HG03354 (cell line): ENCODE measurements around the gene PUM1.
"Not testable (repeated sequence)": the region's sequence is repeated elsewhere in the genome, so short reads cannot be mapped to it uniquely, and the experiment has no call there.

Source experiments
- ATAC-seq: cut with Tn5 transposase; IDR thresholded peaks from one replicate; pipeline ENCODE4 v1.9.1; 2021; ENCODE audit warnings: mild to moderate bottlenecking; ENCODE audit not compliant: unreplicated experiment, poor library complexity, severe bottlenecking

PUM1 gene

DNA sequence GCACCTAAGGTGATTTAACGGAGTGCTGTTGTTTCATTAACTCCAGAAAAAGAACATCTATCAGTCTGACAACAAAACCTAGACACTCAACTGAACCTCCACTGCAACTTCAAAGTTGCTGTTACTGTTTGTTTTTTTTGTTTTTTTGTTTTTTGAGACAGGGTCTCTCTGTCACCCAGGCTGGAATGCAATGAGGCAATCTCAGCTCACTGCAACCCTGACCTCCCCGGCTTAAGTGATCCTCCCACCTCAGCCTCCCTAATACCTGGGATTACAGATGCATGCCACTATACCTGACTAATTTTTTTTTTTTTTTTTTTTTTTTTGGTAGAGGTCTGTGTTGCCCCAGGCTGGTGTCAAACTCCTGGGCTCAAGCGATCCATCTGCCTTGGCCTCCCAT, 90.3 kb downstream of the PUM1 start:
- ATAC-seq, result no peak

DNA sequence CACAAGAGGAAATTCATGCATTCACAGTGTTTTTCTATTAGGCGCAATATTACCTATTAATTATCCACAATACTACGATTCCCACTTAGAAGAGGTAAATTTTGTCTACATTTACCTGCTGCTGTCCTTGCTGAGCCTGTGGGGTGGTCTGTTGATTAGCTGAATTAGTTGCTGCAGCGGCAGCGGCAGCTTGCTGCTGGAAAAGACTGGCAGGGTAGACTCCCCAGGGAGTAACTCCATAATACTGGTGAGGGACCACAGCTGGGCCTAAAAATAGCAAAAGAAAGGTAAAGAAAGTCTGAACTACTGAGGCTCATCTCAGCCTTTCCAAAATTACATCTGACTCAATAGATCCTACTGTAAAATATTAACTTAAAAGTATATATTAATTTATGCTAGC, 91.0 kb downstream of the PUM1 start:
- ATAC-seq, result no peak

DNA sequence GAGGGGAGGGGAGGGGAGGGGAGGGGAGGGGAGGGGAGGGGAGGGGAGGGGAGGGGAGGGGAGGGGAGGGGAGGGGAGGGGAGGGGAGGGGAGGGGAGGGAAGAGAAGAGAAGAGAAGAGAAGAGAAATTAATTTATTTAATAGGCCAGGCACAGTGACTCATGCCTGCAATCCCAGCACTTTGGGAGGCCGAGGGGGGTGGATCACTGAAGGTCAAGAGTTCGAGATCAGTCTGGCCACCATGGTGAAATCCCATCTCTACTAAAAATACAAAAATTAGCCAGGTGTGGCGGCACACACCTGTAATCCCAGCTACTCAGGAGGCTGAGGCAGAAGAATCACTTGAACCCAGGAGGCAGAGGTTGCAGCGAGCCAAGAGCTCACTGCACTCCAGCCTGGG, 93.2 kb downstream of the PUM1 start:
- ATAC-seq, result not testable (repeated sequence)

DNA sequence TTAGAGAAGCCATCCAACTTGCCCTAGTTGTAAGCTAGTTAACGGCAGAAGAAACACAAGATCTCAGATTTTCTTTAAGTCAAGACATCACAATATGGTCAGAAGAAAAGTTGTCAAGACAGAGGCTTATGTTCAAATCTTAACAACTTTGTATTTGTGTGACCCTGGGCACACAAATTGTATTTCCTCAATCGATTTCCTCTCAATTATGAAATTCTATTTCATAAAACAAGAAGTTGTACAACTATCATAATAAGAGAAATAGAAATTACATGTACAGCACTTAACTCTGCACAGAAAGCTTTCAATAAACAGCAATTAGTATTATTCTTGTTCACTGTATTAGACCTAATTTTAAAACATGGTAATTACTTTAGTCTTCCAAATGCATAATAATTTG, 94.0 kb downstream of the PUM1 start:
- ATAC-seq, result no peak

DNA sequence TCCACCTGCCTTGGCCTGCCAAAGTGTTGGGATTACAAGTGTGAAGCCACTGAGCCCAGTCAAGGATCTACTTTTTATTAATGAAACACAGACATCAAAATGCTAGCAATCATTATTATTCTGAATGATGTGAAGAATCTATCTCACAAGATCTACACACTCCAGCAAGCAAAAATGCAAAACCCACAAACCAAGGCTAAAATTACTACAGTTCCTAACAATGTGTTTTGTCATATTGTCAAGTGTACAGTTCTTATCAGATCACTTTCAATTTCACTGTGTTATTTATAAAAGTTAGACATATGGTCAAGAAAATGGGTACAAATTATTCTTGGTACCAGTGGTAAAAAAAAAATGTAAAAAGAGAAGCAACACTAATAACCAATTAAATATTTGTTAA, 95.6 kb downstream of the PUM1 start:
- no peak for ATAC-seq

DNA sequence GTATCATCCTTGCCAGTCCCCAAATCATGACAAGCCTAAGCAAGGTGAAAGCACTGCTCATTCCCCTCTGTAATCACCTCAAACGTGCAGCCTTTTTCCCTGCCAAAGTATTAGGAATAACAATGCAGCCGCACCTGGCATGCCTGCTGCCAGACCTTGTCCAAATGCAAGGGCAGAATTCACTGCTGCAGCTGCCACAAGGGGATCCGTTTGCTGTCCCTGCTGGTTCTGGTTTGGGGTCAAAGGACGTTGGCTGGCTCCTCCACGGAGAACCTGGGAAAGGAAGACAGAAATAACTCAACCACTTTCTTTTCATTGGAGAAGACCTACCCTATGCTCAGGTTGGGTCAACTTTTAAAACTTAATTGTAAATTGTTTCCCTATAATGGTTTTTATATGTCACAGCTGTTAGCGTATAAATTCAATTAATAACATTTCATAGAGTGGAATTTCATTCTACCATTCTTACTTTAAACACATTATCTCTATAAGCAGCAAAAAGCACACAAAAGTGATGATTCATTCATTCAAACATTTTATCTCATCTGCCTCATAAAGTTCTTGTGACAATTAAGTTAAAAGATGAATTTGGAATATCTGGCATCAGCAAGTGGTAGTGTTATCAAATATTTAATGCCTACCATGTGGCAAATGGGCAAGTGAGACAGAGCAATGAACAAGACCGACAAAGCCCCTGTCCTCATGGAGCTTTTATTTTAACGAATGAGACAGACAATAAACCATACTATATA, 97.1 kb downstream of the PUM1 start:
- ATAC-seq, result no peak

DNA sequence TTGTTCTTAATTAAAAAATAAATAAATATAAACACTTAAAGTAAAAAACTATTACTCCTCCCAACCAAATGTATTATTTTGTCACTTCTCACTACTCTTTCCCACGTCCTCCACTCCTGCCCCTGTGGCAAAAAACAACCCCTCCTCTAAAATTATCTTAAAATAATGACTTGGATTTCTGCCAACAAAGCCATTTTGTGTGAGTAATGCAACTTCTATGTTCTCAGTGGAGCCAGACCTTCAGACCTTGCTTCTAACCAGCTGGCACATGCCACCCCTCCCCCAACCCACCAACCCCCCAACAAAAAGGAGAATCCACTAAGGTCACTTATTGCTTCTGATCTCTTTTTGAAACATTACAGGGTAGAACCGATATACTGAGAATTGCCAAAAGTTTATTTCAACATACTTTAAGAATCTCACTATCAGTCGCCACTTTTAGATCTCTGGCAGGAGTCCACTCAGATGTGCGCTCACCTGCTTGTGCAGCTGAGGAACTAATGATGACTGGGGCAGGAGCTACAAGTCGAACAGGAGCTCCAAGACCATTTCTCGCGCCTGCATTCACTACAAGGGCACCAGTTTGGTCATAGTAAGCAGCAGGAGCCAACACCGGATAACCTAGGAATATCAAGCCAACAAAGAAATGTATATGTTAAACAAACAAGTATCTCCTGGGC, 98.7 kb downstream of the PUM1 start:
- no peak for ATAC-seq

DNA sequence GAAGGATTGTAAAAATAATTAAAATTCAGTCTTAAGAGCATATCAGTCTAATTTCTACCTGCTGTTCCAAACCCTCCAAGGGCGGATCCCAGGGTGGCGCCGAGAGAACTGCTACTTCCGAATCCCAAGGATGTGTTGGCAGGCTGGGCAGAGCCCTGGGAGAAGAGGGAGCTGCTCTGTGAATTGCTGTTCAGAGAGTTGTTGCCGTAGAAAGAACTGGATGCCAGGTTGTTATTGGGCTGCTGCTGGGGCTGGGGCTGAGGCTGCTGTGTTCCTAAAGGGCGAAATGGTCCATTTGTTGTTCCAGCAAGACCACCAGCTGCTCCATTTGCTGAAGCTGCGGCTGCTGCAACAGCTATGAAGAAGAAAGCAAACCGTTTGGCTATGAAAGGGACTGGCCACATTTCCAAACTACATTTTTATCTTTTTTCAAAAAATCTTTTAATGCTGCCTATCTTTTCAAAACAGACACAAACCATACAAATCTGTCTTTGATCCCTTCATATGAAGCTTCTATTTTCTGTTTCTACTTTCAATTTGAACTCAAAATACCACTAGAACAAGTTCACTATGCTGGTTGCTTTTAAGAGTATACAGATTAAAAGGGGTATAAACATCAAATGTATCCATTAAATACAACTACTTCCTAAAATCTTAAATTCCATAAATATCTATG, 99.5 kb downstream of the PUM1 start:
- ATAC-seq, result no peak

DNA sequence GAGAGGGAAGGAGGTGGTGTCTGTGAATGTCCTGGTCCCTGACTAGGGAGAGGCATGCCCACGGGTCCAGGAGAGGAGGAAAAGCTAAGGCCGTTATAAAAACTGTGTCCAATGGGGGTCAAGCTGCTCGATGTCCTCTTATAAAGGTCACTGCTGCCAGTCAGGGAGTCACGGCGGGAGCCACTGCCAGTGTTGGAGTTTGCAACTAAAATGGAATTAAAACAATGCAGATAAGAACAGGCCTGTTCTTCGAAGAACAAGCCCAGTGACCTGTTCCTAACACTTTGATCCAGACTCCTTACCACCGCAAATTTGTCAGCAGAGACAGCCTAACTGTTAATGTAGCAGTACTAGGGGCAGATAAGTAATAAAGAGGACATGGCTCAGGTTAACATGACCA, 100.8 kb downstream of the PUM1 start:
- no peak for ATAC-seq

DNA sequence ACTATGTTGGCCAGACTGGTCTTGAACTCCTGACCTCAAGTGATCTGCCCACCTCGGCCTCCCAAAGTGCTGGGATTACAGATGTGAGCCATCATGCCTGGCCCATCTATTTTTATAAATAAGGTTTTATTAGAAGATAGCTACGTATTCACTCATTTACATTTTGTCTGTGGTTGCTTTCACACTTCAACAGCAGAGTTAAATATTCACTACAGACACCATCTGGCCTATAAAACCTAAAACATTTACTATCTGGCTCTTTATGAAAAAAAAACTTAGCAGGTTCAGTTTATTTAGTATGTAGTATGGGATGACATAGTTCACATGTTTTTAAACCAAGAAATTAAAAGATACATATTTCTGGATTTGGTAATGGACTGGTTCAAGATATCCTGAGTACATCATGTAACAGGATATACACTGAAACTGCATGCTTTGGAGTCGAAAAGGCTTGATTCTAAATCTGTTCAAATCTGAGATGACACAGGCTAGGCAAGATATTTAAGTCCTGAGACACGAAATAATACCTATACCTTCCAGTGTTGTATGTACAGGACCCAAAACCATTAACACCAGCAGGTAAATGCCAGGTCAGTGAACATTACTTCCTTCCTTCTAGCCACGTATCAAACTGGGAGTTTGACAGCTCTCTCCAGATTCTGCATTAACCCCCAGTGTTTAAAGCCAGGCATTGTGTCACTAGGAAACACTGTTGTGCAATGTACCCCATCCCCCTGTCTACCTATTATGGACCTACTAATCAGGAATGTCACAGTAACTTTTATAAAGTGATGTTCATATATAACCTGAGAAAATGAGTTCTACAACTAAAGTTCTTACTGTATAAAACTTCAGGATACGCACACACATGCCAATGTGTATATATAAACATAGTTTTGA, 102.7 kb downstream of the PUM1 start:
- ATAC-seq, result peak; percentile 74

DNA sequence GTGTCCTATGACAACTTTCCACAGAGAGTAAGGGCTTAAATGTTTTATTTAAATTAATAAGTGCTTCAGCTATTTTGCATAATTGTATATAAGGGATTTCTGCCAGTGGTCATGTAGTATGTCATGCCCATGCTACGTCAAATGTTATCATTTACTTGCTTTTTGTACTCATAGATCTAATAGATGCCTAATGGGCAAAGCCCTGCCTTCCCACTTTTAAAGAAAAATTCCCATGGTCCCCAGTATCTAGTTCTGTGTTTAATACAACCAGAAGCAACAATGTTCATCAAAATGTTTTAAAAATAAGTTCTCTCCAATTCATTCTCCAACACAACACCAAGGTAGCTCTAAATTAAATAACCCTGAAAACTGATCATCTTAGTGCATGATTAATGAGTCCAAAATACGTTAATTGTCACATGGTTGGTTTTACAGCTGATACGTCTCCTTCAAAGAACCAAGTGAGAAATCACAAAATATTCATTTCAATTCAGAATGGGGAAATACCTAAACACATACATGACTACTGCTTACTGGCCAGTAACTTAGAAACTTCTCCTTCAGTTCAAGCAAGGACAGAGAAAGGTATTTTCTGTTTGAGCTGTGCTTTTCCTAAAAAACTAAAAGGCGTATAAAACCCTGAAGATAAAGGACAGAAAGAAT, 107.8 kb downstream of the PUM1 start:
- no peak for ATAC-seq

DNA sequence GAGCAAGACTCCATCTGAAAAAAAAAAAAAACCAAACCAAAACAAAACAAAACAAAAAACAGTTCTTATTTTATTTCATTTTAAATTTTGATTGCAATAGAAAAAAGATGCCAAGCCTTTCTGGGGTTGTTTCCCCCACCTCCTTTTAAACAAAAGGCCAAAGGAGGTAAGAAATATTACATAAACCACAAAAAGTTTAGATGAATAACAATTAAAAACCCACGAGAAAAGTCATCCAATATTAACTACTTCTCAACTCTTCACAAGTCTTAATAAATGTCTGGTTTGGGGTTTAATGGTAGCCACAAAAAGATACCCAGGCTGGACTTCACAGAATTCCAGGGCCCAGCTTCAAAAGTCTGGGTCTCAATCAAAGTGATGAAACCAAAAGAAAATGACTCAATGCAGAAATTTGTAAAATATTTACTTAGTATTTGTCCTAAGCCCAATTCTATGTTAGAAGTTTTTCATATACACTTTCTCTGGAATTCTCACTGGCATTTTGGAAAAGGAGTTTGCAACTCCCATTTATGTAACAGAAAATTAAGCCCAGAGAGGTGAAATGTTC, 110.0 kb downstream of the PUM1 start:
- no peak for ATAC-seq

DNA sequence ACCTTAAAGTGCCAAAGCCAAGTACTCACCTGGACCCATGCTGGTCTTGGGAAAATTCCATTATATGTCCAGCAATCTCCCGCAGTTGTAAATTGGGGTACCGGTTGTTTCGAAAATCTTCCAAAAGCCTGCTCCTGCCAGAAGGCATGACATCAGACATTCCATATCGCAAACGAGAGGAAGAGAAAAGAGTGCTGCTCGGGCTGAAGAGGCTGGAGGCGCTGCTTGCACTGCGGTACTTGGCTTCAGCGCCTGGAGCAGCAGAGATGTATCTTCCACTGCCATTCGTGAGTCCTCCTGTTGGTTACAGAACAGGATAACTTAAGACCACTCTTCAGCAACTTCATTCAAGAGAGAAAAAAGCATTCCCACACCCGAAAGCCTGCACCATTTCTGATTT, 111.8 kb downstream of the PUM1 start:
- no peak for ATAC-seq

DNA sequence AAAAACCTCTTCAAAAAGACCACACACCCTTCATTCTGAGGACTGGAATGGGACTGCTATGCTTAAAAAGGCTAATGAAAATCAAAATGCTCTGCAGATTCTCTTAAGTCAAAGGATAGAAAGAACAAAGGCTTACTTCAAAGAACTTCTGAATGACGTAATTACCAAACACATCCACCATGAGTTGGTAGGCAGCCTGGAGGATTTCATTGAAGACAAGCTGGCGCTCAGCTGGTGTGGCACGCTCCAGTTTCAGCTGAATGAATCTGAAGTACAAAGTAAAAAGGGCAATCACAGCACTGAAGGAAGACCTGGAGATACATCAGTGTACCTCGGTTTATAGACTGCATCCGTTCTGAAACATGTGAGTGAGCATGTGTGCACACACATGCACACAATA, 113.4 kb downstream of the PUM1 start:
- no peak for ATAC-seq

DNA sequence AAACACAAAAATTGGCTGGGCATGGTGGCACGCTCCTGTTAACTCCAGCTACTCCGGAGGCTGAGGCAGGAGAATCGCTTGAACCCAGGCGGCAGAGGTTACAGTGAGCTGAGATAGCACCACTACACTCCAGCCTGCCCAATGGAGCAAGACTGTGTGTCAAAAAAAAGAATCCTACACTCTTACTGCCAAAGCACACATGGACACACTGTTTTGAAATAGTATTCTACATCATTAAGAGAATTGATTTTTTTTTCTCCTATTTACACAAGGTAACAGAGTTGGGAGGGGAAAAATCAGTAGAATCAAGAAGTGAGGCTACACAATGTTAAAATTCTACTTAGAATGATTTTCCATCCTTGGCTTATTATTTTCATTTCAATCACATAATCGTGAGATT, 114.8 kb downstream of the PUM1 start:
- ATAC-seq, result no peak

DNA sequence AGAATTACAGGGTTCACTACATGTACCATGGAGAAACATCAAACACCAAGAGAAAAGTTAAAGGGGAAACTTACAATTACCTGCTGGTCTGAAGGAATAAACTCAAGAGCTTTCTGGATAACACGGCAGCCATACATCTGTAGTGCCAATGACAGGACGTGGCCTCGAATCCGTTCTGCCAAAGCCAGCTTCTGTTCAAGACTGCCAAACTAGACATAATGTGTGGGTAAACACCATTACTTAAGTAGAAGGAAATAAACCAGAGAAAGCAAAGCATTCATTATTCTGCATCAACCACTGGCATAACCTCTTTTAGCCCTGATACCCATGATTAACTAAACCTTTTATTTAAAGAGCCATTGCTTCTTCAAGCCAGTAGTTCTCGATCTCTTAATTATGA, 115.5 kb downstream of the PUM1 start:
- no peak for ATAC-seq

DNA sequence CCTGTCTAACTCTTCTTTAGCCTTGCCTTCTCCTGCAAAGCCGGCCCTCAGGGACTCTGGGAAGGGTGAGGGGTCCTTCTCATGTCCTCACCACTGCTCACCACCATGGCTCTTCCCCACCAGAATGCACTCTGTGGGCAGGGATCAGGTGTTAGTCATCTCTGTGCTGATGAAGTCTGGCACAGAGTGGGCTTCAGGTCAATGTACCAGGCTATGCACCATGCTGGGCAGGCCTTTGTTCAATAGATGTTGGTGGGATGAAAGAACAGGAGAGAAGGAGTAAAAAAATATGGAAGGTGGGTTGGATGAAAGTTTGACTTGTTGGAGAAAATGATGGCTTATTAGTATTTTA, 116.1 kb downstream of the PUM1 start:
- not testable (repeated sequence) for ATAC-seq

DNA sequence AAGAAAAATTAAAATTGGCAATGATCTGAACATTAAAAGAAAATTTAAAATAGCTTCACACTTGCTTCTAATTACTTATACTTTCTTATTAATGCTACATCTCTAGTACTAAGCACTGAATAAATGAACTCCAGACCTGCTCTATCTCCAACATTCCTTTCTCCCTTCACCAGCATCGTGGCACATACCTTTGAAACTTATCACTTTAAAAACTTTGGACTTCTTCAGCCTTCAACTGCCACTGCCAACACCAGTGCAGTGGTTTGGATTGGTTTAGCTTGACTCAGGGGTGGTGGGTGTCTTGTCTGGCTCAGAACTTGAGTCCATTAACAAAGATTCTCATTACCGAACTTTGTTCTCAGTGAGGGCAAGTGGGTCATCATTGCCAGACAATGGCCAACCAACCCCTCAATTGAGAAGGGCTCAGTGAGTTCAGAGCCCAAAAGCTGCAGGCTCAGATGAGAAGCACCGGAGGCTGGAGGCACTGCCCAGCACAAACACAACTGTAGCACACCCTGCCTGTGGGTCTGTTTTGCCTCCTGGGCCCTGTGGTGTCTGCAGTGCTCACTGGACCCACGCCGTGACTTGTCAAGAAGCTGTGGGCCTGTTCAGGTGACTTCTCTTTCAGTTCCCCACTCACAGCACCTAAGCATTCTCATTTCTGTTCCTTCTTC, 116.6 kb downstream of the PUM1 start:
- ATAC-seq, result not testable (repeated sequence)

DNA sequence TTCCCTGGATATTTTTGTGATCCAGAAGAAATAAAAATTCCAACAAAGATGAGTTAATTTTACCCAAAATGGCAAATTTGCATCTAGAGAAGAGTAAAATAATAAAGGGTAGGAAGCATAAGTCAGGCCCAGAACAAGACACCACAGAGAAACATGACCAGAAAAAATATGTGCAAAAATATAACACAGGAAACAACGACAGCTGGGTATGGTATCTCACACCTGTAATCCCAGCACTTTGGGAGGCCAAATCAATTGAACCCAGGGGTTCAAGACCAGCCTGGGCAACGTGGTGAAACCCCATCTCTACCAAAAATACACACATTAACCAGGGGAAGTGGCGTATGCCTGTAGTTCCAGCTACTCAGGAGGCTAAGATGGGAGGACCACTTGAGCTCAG, 117.2 kb downstream of the PUM1 start:
- ATAC-seq, result no peak
